Left kidney (tissue), 2 donors: ENCODE results near the gene SULT1A1. TPM values are rescaled to one million over a fixed set of nuclear protein-coding genes. Genes with fewer than 3 reads are reported as not detected.
"Not testable (repeated sequence)": the region's sequence is repeated elsewhere in the genome, so short reads cannot be mapped to it uniquely, and the experiment has no call there.

Source experiments
- DNase-seq: peaks from one replicate; pipeline ENCODE4 v3.0.0-alpha.2; 2013
- polyA plus RNA-seq: library from polyadenylated mRNA; unstranded; fragments of 120-200 nt; gene quantifications from one replicate; pipeline ENCODE4 v1.2.1, GENCODE V29; 2013; ENCODE audit not compliant: insufficient read length

The SULT1A1 gene
- polyA plus RNA-seq, 1 donor: 30.8 TPM

DNA sequence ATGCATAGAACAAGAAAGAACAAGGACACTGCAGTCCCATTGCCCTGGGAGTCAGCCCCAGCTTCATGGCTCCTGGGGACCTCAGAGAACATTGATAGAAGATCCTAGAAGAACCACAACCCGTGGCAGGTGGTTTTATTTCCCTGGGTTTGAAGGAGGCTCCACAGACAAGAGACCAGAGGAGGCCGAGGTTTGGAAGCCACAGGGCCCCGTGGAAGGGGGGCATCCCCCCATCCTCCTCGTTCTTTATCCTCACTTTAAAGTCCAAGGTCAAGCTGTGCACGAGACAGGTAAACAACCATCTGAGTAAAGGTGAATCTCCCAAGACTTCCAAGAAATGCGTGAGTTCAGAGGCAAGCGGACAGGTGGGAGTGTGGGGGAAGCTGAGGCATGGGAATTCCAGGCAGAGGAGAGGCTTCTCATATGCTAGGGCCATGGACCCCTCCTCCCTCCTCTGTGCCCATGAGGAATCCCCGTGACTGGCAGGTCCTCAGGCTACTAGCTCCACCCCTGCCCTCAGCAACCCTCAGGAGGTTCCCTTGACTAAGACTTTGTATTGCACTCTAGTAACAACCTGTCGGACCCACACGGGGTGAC is 849 bp upstream of the SULT1A1 start:
- no peak for DNase-seq

DNA sequence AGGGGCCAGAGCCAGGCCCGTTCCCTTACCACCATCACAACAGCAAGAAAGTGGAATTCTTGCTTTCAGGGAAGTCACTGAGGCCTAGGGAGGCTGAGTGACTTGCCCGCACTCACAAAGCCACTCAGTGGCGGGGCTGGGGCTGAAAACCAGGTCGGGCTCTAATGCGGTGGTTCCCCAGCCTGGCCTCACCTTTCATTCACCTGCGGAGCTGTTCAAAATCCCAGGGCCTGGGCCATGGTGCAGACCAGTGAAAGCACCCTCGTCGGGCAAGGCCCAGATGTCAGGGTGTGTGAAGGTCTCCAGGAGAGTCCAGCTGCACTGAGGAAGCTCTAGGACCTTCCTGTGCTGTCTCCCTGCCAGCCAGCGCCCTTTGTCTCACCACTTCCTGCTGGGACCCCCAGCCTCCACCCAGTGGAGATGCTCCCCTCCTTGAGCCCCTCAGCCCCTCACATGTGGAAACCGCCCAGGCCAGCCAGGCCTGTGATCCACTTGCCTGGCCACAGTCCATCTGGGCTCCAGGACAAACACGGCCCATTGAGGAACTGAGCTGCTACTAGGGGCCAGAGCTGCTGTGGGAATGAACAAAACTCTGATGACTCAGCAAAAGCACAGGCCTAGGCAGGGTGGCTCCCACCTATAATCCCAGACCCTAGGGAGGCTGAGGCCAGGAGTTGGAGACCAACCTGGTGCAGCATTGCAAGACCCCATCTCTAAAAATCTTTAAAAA is 812 bp downstream of the SULT1A1 start:
- not testable (repeated sequence) for DNase-seq

DNA sequence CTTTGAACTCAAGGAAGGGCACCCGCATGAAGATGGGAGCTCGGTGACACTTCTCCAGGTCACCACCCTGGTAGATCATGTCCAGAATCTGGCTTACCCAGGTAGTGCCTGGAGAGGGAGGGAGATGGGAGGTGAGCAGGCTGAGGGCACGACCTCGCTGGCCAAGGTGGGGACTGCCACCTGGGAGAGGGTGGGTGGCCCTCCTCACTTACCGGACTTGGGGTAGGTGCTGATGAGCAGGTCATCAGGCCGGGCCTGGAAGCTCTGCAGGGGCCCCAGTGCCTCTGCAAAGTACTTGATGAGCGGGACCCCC is 1.4 kb downstream of the SULT1A1 start:
- DNase-seq: not testable (repeated sequence)

DNA sequence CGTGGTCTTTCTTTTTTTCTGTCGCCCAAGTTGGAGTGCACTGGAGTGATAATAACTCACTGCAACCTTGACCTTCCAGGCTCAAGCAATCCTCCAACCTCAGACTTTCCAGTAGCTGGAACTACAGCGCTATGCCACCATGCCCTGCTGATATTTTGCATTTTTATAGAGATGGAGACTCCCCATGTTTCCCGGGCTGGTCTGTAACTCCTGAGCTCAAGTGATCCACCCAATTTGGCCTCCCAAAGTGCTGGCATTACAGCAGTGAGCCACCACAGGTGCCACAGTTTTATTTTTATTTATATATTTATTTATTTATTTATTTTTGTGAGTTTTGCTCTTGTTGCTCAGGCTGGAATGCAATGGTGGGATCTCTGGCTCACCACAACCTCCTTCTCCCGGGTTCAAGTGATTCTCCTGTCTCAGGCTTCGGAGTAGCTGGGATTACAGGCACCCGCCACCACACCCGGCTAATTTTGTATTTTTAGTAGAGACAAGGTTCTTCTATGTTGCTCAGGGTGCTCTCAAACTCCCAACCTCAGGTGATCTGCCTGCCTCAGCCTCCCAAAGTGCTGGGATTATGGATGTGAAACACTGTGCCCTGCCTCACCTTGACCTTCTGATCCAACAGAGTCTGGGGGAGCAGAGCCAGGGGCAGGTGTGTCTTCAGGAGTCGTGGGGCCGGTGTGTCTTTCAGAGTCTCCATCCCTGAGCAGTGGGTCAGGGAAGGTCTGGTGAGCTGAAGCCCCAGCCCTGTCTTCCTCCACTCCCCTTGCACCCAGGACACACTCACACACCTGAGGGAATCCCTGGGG is 2.0 kb downstream of the SULT1A1 start:
- DNase-seq: not testable (repeated sequence)

DNA sequence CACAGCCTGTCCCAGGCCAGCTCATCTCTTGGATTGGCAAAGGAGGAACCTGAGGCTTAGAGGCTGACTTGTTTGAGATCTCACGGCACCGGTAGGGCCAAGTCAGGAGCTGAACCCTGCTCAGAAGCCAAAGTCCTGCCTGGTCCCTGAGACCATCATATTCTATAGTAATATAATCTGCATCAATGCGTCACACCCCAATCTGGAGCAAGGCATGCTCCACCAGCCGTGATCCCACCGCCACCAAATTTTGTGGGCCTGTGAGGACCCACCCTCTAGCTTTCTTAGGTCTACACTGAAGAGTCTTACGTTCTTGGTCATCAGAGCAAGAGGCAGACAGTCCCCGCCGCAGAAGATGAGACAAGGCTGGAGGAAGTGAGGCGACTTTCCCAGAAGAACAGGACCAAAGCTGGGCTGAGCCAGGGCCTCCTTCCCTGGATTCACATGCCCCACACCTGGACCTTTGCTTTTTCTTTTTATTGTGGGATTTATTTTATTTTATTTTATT is 2.7 kb downstream of the SULT1A1 start:
- DNase-seq: no peak

DNA sequence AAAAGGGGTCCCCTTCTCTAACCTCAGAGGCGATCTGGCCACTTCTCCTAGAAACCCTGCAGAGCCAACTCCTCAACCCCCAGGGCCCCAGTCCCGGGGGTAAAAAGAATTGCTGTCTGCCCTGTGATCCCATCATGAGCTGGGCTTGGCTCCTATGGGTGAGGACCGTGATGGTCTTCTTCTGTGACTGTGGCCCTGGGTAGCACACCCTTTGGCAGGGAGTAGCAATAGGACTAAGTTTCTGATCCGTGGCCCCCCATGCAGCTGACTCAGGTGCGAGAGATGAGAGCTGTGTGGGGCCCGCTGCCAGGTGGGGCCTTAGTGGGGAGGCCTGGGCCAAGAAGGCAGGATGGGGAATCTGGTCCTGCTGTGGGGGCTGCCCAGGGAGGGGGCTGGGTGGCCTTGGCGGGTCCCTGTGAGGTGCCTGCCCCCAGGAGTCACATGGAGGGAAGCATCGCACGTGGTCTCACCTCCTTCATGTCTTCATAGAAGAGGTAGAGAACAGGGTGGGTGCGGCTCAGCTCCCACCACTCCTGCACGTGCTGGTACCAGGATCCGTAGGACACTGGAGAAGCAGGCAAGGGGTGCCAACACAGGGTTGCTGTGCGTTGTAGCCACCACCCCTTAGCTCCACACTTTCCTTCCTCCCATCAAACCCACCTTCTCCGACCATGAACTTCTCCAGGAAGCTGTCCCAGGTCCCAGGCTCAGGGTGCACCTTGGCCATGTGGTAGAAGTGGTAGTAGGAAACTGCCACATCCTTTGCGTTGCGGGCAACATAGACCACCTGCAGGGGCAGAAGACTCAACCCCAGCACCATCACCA is 3.3 kb downstream of the SULT1A1 start:
- no peak for DNase-seq

DNA sequence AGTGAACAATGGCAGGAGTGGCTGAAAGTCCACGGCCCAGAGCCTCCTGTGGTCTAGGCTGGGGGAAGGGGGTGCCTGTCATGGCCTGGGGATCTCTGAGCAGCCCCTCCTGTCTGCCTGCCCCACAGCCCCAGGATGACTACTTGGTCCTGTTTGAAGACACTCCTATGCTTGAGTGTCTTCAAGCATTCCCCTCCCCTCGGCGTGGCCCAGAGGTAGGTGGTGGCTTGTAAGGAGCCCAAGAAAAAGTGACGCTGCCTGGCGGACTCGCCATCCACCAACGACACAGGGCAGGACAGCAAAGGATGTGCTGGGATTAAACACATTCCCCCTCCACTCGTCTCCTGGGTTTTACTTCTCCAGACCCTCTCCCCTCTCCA is 5.7 kb downstream of the SULT1A1 start:
- DNase-seq: no peak

DNA sequence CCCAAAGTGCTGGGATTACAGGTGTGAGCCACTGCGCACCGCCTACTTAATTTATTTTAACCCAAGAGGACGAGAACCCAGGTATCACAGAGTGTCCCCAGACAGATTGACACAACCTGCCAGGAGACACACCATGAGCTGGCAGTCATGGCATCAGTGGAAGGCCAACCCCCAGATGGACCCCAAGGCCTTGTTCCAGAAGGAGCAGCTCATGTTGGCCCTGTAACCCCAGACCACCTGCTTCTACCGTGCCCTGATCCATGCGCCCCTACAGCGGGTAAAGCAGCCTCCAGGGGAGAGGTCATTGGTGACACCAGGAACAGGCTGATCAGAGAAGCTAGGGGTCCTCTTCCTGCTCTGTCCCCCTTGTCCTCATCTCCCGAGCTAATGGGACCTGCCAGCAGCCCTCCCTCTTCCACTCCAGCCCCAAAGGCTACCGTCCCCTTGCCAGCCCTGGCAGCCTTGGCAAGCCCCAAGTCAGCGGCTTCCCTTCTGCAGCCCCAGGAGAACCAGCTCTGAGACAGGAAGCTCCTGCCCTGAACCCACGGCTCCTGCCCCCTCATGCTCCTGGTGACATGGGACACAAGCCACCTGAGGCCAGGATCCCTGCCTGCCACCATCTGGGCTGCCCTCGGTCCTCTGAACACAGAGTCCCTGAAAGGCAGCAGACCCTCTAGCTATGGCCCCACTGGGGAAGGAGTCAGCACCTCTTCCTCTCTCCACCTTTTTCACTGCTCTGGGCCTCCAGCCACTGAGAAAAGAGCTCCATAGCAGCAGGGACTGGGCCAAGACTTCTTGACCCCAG is 6.3 kb downstream of the SULT1A1 start:
- DNase-seq: no peak

DNA sequence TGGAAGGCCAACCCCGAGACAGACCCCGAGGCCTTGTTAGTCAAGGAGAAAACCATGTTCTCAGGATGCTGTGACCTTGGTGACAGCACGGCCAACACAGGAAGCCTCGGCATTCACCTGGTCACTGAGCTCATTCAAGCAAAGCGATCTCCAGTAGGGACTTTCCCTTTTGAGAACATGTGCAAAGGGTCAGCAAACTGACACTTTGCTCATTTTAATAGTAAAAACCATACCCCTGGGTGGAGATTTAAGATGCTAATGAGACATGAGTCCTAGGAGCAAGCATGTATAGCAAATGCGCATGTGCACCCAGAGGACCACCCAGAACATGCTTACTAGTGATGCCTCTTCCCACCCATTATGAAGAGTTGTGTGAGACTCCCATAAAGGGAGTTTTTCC is 7.3 kb downstream of the SULT1A1 start:
- no peak for DNase-seq

DNA sequence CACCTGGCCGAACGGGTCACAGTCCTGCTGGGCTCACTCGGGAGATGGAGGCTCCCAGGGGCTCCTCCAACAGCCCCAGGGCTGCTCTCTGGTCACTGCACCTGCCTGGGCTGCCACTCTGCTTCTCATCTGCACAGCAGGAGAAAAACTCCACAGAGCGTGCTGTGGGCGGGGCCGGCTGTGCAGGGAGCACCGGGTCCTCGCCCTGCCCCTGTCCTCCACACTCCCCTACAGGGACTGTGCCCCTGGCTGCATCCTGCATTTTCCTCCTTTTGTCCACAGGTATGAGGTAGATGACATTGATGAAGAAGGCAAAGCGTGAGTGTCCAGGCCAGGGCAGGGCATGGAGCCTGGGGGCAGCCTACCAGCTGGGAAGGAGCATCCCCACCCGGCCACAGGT is 7.8 kb downstream of the SULT1A1 start:
- DNase-seq: not testable (repeated sequence)

DNA sequence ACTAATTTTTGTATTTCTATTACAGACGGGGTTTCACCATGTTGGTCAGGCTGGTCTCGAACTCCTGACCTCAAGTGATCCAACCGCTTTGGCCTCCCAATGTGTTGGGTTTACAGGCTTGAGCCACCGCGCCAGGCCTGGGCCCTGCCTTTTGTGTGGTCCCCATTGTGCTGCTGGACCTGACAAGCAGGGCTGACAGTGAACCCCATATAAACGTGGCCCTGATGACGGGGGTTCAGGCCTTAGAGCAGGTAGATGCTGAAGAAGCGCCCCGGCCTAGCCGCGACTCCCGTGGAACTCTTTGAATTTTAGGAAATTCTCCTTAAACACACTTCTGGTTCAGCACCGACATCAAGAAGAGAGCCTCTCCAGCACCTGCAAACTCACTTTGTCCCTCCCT is 8.3 kb downstream of the SULT1A1 start:
- DNase-seq: not testable (repeated sequence)

DNA sequence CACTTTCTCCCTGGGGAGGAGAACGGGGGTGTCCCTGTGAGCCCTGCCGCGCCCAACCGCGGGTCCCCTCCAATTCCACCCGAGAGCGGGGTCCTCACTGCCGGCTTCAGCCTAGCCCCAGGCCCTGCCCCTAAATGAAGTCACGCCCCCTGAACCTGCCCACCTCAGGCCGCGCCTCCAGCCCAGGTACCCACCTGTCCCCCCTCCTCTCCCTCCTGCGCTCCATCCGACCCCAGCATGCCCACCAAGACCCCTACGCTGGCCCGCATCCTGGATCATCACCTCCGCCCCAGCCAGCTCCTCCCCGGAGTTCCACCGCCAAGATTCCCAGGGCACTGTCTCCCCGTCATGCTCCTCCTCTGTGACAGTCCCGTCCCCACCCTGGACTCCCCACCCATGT is 8.9 kb downstream of the SULT1A1 start:
- not testable (repeated sequence) for DNase-seq

DNA sequence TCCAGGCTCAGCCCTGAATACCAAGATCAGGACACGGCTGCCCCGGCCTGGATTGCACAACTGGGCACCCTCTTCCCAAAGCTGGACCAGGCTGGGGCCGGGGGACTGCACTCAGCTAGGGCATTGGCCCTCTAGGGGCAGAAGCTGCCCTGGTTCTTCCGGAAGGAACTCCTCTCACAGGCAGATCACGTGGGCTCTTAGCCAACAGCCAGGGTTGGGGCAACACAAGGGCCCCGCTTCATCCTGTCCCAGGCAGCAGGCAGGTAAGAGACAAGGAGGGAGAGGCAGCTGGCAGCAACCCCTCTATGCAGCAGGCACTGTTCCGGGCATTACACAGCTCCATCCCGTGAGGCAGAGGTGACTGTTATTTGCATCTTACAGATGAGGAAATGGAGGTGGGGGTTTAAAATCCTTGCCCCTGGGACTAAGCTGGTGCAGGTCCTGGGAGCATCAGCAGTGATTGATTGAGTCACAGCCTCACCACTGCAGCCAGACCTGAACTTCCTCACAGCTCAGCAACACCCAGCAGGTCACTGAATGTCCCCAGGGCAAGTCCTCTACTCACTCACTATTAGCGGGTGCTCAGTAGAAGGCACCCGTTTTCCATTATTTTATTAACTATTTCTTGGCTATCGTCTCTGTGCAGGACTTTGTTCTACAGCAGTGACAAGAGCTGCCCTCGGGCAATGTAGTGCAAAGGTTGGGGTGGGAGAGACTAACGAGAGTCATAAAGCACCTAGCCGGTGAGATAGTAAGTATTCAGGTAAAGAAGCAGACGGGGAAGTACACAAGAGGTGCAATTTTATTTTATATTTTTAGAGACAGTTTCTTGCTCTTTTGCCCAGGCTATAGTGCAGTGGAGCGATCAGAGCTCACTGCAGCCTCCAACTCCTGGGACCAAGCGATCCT is 10.2 kb downstream of the SULT1A1 start:
- not testable (repeated sequence) for DNase-seq

DNA sequence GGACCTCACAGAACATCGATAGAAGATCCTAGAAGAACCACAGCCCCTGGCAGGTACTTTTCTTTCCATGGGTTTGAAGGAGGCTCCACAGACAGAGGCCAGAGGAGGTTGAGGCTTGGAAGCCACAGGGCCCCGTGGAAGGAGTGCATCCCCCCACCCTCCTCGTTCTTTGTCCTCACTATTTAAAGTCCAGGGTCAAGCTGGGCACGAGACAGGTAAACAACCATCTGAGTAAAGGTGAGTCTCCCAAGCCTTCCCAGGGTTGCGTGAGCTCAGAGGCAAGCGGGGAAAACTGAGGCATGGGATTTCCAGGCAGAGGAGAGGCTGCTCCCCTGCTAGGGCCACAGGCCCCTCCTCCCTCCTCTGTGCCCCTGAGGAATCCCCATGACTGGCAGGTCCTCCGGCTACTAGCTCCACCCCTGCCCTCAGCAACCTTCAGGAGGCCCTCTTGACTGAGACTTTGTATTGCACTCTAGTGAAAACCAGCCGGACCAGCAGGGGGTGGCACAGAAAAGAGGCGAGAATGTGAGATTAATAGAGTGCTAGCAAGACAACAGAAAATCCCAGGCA is 12.1 kb downstream of the SULT1A1 start:
- DNase-seq: no peak

DNA sequence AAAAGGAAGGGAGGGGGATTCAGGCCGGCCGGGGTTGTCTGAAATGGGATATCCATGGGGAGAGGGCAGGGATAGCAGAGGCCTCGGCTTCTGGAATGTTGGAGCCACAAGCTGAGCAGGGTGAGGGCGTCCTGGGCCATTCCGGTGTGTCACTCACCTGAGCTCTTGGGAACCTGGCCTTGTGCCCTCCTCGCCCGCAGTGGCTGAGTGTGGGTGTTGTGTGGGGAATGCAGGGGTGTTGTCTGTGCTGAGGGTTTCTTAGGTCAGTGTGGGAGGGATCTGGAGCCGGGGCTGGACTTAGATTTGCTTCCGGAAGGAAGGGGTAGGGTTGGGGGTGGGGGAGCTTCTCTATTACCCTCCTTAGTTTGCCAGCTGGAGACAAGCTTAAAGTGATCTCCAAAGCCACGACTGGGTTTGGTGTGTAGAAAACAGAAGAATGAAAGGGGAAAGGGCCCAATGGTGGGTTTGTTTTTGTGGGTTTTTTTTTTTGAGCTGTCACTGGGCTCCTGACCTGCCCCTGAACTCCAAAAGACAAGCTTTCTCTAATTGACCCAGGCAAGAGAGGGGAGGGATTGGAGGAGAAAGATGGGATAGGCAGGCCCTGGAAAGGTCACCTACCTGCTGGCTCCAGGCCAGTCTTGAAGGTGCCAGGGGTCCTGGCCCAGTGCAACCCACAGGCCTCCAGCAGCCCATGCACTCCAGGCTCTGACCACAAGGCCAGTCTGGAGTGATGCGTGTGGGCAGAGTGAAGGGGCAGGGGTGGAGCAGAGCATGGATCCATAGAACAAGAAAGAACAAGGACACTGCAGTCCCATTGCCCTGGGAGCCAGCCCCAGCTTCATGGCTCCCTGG is 12.8 kb downstream of the SULT1A1 start, which contains the start of gene SULT1A2:
SULT1A2 (minus strand) TSS at position 211 of the 852 bp plus-strand sequence. CDS start 1,120 bp downstream, outside the sequence.
- no peak for DNase-seq

DNA sequence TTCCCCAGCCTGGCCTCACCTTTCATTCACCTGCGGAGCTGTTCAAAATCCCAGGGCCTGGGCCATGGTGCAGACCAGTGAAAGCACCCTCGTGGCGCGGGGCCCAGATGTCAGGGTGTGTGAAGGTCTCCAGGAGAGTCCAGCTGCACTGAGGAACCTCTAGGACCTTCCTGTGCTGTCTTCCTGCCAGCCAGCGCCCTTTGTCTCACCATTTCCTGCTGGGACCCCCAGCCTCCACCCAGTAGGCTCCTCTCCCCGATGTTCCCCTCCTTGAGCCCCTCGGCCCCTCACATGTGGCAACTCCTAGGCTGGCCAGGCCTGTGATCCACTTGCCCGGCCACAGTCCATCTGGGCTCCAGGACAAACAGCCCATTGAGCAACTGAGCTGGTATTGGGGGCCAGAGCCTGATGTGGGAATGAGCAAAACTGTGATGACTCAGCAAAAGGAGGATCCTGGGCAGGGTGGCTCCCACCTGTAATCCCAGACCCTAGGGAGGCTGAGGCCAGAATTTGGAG is 13.7 kb downstream of the SULT1A1 start:
- DNase-seq: no peak

DNA sequence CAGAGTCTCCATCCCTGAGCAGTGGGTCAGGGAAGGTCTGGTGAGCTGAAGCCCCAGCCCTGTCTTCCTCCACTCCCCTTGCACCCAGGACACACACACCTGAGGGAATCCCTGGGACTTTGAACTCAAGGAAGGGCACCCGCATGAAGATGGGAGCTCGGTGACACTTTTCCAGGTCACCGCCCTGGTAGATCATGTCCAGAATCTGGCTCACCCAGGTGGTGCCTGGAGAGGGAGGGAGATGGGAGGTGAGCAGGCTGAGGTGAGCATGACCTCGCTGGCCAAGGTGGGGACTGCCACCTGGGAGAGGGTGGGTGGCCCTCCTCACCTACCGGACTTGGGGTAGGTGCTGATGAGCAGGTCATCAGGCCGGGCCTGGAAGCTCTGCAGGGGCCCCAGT is 14.4 kb downstream of the SULT1A1 start:
- DNase-seq: not testable (repeated sequence)

DNA sequence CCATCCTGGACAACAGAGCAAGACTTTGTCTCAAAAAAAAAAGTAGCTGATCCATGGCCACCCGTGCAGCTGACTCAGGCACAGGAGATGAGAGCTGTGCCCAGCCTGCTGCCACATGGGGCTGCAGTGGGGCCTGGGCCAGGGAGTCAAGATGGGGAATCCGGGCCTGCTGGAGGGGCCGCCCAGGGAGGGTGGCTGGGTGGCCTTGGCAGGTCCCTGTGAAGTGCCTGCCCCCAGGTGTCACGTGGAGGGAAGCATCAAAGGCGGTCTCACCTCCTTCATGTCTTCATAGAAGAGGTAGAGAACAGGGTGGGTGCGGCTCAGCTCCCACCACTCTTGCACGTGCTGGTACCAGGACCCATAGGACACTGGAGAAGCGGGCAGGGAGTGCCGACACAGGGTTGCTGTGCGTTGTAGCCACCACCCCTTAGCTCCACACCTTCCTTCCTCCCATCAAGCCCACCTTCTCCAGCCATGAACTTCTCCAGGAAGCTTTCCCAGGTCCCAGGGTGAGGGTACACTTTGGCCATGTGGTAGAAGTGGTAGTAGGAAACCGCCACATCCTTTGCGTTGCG is 16.8 kb downstream of the SULT1A1 start:
- no peak for DNase-seq
